HG02885 (cell line): ENCODE measurements around the gene UBE2K.
"Not testable (repeated sequence)": the region's sequence is repeated elsewhere in the genome, so short reads cannot be mapped to it uniquely, and the experiment has no call there.

Source experiments
- ATAC-seq: cut with Tn5 transposase; IDR thresholded peaks from one replicate; pipeline ENCODE4 v1.9.1; 2021; ENCODE audit warnings: mild to moderate bottlenecking; ENCODE audit not compliant: unreplicated experiment, poor library complexity

The UBE2K gene

DNA sequence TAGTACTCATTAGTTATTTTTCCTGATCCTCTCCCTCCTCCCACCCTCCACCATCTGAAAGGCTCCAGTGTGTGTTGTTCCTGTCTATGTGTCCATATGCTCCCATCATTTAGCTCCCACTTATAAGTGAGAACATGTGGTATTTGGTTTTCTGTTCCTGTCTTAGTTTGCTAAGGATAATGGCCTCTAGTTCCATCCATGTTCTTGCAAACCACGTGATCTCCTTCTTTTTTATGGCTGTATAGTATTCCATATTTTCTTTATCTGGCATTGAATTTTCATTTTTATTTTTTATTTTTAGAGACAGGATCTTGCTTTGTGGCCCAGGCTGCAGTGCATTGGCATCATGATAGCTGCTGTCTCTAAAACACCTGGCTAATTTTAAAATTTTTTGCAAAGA, 11.9 kb upstream of the UBE2K start:
- no peak for ATAC-seq

DNA sequence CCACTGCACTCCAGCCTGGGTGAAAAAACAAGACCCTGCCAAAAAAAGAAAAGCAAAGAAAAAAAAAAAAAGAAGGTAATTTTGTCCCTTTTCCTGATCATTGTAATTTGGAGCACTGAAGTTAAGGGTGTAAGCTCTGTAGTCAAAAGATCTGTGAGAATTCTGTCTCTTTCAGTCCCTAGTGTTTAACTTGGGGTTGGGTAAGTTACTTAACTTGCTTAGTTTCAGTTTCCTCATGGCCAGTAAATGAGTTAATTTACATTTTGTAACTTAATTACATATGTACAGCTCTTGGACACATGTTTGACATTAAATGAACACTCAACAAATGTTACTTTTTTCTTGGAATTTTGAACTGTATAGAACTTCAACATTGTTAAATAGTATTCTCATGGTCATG, 10.9 kb upstream of the UBE2K start:
- ATAC-seq: no peak

DNA sequence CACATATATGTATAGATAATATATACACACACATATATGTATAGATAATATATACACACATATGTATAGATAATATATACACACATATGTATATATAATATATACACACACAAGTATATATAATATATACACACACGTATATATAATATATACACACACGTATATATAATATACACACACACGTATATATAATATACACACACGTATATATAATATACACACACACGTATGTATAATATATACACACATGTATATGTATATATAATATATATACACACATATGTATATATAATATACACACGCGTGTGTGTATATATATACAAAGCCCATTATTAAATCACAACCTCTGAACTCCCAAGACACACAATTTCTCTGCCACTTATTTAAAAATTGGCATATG, 8.0 kb upstream of the UBE2K start:
- ATAC-seq: no peak

DNA sequence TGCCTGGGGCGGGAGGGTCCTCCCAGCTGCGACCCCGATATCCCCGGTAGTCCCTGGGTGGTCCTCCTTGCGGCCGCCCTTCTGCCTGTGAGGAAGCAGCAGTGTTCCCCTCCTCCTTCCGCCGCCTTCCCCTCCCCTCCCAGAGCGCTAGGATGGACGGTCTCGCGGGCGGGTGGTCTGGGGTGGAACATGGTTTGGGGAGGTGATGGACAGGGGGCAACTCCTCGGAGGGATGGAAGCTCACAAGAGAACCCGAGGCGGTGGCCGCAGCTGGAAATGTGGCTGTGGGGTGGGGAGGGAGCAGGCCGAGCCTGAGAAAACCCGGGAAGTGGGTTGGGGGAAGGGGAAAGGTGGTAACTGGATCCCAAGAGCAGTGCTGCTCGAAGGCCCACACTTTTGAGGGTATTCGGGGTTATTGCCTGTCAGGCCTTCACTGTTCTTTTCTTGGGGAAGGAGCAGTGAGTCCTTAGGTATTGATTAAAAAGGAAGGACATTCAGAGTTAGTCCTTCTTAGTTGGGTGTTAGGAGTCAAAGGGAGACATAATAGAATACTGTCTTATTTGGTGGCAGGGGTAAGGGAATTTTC, 581 bp downstream of the UBE2K start:
- peak; percentile 23 for ATAC-seq

DNA sequence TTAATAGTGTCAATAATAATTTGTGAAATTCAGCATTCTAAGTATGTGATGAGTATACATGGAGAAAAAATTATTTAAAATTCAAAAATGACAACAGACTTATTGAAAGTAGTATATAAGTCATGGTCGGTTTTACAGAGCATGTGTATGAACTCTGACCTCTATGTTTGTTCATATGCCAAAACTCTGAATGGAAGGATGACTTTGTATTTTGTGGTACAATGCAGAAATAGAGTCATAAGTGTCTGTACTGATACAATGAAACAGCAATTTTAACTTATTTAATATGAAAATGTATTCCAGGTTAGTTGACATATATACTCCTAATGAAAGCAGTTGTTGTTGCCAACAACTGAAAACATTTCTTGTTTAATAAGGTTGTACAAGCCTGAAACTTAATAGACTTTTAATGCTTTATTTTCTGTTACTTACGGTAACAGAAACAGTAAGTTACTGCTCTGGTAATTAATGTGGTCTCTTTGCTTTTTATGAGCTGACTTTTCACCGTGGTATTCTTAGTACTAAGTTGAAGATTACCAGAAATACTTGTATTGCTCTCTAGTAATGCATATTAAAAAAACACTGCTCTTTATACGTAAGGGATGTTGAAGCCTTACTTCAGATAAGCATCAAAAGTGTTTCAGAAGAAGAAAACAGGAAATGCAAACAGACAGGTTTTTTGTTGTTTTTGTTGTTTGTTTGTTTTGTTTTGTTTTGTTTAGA, 1.9 kb downstream of the UBE2K start:
- no peak for ATAC-seq

DNA sequence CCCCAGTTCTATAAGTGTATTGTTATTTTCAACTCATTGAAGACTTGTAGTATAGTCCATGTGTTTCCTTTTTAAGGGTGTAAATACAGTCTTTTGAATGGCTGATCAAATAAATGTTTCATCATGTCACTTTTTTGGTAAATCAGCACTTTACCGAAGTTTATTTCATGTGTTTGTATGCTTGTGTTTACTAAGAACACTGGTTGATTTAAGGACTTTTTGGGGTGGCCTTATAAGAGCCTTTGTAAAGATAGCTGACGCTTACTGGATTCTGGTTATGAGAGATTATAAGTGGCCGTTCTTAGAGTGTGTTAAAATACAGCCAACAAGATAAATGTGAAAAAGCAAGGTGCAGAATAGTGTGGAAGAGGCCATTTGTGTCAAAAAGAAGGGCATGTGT, 2.6 kb downstream of the UBE2K start:
- no peak for ATAC-seq

DNA sequence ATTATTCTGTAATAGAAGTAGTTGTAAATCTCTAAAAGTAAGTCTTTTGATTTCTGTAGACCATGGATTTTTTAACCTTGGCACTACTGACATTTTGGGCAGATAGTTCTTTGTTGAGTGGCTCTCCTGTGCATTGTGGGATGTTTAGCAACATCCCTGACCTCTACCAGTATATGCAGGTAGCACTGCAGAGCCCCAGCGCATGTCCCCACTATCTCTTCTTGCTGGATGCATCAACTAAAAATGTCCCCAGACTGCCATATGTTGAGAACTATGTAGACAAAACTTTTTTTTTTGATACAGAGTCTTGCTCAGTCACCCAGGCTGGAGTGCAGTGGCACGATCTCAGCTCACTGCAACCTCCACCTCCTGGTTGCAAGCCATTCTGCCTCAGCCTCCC, 4.8 kb downstream of the UBE2K start:
- ATAC-seq: no peak

DNA sequence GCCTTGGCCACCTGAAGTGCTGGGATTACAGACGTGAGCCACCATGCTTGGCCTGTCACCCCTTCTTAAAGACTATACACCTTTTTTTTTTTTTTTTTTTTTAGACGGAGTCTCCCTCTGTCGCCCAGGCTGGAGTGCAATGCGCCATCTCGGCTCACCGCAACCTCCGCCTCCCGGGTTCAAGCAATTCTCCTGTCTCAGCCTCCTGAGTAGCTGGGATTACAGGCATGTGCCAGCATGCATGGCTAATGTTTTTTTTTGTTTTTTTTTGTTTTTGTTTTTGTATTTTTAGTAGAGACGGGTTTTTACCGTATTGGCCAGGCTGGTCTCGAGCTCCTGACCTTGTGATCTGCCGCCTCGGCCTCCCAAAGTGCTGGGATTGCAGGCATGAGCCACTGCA, 6.9 kb downstream of the UBE2K start:
- not testable (repeated sequence) for ATAC-seq

DNA sequence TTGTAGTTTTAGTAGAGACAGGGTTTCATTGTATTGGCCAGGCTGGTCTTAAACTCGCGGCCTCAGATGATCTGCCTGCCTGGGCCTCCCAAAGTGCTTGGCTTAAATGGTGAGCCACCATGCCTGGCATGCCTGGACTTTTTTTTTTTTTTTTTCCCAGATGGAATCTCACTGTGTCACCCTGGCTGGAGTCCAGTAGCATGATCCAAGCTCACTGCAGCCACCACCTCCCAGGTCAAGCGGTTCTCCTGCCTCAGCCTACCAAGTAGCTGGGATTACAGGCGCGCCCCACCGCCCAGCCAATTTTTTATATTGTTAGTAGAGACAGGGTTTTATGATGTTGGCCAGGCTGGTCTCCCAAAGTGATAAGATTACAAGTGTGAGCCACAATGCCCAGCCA, 8.4 kb downstream of the UBE2K start:
- ATAC-seq: no peak

DNA sequence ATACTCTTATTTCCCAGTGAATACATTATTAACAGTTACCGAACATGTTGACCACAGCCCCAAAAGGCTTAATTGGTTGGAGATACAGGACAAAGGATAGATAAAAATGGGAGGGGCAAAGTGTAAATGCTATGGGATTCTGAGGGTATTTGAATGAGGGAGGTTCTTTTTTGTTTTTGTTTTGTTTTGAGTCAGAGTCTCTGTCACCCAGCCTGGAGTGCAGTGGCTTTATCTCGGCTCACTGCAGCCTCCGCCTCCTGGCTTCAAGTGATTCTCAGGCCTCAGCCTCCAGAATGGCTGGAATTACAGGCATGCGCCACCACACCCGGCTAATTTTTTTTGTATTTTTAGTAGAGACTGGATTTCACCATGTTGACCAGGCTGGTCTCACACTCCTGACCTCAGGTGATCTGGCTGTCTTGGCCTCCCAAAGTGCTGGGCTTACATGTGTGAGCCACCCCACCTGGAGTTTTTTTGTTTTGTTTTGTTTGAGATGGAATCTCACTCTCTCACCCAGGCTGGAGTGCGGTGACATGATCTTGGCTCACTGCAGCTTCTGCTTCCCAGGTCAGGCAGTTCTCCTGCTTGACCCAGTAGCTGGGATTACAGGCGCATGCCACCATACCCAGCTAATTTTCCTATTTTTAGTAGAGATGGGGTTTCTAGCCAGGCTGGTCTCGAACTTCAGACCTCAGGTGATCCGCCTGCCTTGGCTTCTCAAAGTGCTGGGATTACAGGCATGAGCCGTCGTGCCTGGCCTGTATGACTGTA, 9.0 kb downstream of the UBE2K start:
- ATAC-seq: no peak

DNA sequence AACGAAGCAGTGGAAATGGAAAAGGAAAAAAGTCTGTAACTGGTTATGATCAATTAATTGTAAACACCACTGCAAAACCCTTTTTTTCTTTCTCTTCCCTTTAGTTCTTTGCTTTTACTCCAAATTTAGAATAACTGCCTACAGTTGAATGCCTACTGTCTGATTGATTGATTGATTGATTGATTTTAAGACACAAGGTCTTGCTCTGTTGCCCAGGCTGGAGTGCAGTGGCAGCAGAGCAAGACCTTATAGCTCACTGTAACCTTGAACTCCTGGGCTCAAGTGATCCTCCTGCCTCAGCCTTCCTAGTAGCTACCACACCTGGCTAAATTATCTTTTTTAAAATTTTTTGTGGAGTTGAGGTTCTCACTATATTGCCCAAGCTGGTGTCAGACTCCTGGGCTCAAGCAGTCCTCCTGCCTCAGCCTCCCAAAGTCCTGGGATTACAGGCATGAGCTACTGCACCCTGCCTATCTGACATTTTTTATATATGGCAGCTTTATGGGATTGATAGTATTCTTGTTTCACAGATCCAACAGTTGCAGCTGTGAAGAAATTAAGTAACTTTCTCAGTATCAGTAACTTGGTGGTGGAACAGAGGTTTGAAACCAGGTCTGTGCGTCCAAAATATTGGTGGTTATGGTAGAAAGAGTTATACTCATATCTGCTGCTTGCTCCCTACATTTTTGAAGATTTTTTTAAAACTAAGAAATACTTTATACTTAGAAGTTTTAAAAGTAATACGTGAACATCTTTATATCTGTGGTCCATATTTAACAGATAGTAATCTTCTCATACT, 12.4 kb downstream of the UBE2K start:
- no peak for ATAC-seq

DNA sequence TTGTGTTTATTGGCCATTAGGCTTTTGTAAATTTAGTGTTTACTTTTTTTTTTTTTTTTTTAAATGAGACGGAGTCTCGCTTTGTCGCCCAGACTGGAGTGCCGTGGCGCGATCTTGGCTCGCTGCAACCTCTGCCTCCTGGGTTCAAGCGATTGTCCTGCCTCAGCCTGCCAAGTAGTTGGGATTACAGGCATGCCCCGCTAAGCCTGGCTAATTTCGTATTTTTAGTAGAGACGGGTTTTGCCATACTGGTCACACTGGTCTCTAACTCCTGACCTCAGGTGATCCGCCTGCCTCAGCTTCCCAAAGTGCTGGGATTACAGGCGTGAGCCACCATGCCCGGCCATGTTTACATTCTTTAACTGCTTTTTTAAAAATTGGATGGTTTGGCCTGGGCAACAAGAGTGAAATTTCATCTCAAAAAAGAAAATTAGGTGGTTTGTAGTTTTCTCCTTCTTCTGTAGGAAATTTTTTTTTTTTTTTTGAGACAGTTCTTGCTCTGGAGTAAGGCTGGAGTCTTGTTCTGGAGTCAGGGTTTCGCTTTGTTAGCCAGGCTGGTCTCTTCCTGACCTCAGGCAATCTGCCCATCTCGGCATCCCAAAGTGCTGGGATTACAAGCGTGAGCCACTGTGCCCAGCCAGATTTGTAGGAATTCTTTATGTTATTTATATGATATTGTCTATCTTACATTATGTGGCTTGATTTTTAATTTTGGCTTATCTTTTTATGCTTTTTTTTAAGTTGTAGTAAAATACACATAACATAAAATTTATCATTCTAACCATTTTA, 15.1 kb downstream of the UBE2K start:
- no peak for ATAC-seq

DNA sequence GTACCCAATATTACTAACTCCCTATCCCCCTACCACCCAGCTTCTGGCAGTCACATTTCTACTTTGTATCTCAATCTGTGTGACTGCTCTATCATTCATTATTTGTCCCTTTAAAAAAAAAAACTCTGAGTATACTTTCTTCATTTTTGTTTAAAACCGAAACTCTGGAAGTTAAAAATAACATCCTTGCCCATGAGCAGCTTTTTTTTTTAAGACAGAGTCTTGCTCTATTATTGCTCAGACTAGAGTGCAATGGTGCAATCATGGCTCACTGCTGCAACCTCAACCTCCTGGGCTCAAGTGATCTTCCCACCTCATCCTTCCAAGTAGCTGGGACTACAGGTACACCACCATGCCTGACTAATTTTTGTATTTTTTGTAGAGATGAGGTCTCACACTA, 15.8 kb downstream of the UBE2K start:
- peak; percentile 65 for ATAC-seq

DNA sequence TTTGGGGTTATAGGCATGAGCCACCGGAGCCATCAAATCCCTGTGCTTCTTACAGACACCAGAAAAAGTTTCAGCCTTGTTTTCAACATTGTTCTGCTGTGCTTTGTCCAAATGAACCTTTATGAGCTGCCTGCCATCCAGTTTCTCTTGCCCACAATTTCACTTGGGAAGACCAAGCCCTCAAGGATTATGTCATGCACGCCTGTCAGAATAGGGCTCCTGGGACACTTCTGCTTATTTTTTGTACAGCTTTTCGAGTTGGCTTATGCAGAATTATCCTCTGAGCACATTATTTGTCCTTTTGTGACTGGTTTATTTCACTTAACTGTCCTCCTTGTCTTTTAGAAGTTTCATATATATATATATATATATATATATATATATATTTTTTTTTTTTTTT, 16.2 kb downstream of the UBE2K start:
- ATAC-seq: no peak

DNA sequence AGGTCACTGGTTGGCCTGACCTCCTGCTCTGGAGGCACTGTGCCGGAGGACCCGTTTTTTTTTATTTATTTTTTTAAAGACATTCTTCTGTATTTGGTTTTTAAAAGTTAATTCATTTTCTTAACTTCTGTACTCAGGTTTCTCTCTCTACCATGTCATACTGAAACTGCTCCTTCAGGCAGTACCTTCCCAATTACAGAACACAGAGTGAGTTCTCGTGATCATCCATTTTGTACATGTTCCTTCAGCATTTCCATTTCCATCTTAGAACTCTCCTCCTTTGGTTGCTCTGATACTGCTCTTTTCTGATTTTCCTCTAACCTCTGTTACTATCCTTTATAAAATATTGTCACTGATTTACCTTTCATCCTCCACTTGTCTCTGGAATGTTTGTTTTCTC, 17.9 kb downstream of the UBE2K start:
- peak; percentile 53 for ATAC-seq

DNA sequence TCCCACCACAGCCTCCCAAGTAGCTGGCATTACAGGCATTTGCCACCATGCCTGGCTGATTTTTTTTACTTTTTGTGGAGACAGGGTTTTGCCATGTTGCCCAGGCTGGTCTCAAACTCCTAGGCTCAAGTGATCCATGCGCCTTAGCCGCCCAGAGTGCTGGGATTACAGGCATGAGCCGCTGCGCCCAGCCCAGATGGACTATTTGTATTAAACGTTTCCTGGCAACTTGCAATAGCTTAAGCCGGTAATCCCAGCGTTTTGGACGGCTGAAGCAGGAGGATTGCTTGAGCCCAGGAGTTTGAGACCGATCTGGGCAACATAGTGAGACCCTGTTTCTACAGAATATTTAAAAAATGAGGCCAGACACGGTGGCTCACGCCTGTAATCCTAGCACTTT, 18.4 kb downstream of the UBE2K start:
- ATAC-seq: no peak

DNA sequence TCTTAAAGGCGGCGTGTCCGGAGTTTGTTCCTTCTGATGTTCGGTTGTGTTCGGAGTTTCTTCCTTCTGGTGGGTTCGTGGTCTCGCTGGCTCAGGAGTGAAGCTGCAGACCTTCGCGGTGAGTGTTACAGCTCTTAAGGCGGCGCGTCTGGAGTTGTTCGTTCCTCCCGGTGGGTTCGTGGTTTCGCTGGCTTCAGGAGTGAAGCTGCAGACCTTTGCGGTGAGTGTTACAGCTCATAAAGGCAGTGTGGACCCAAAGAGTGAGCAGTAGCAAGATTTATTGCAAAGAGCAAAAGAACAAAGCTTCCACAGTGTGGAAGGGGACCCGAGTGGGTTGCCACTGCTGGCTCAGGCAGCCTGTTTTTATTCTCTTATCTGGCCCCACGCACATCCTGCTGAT, 19.8 kb downstream of the UBE2K start:
- ATAC-seq: not testable (repeated sequence)

DNA sequence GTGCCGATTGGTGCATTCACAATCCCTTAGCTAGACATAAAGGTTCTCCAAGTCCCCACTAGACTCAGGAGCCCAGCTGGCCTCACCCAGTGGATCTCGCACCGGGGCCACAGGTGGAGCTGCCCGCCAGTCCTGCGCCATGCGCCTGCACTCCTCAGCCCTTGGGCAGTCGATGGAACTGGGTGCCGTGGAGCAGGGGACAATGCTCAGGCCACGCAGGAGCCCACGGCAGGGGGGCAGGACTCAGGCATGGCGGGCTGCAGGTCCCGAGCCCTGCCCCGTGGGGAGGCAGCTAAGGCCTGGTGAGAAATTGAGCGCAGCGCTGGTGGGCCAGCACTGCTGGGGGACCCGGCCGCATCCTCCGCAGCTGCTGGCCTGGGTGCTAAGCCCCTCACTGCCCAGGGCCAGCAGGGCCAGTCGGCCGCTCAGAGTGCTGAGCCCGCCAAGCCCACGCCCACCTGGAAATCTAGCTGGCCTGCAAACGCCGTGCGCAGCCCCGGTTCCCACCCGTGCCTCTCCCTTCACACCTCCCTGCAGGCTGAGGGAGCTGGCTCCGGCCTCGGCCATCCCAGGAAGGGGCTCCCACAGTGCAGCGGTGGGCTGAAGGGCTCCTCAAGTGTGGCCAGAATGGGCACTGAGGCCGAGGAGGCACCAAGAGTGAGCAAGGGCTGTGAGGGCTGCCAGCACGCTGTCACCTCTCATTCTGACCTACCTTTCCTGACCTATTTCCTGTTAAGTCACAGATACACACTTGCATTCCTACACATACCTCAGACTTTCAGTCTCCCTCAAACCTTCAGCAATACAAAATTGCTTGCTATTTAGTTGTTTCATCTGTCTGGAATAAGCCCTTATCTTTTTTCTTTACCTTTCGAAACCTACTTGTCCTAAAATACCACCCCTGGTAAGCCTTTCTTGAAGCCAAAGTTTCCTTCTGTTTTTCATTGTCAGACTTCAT, 20.7 kb downstream of the UBE2K start:
- ATAC-seq: no peak
